RWPE1 (cell line): ENCODE data around the gene WNT9B.

Source experiments
- CTCF ChIA-PET: fragments of 350-600 bp; sonication (Branson Sonifier 250); formaldehyde crosslinking; extraction: SDS; loops from one replicate; lab custom pipeline; 2021; lab: Yijun Ruan, JAX
- POLR2A ChIA-PET: fragments of 400-600 bp; formaldehyde crosslinking; extraction: SDS; loops from one replicate; lab custom pipeline; 2020; ENCODE audit warnings: antibody characterized with exemption; ENCODE audit not compliant: low non-redundant PET; lab: Yijun Ruan, JAX
- DNase-seq: peaks from one replicate; pipeline ENCODE4 v3.0.0; 2012; ENCODE audit warnings: low spot score
- H3K27ac ChIP-seq: fragments of 450-650 bp; 2 replicates; pipeline ENCODE4 v1.5.1; 2017
- TF ChIP-seq, protein P1 (sequence below): fragments of 450-650 bp; conservative IDR thresholded peaks from 2 replicates; pipeline ENCODE4 v1.5.1; 2017; ENCODE audit warnings: low read depth, mild to moderate bottlenecking

The WNT9B gene, protein sequence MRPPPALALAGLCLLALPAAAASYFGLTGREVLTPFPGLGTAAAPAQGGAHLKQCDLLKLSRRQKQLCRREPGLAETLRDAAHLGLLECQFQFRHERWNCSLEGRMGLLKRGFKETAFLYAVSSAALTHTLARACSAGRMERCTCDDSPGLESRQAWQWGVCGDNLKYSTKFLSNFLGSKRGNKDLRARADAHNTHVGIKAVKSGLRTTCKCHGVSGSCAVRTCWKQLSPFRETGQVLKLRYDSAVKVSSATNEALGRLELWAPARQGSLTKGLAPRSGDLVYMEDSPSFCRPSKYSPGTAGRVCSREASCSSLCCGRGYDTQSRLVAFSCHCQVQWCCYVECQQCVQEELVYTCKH

DNA sequence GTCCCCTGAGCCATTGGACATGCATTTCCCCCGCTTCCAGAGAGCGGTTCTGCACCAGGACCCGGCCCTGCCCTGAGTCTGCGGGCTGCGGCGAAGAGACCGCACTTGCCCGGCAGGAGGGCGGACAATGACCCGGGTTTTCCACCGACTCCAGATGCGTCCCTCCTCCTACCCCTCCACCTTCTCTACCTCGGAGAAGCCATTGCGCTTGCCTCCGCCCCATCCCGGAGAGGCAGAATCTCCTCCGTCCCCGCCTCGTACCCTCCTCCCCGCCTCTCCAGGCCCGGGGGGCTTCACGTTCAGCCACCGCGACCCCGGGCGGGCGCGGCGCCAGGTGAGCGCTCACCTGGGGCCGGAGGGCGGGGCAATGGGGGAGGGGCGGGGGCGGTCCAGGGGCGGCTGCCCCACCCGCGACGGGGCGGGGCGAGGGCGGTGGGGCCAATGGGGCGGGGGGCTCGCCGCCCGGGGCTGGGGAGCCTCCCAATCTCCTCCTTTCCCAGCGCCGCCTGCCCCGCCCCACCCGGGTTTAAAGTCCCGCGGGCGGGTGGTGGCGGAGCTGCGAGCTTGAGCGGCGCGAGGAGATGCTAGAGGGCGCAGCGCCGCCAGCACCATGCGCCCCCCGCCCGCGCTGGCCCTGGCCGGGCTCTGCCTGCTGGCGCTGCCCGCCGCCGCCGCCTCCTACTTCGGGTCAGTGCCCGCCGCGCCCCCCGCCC lies at the start of gene WNT9B:
Gene WNT9B, plus strand, starts transcription at position 555 of the 713 bp plus-strand sequence. Its CDS starts 56 bp downstream, at position 611.
- peak; percentile 45 for DNase-seq
- TF ChIP-seq, protein P1, sequence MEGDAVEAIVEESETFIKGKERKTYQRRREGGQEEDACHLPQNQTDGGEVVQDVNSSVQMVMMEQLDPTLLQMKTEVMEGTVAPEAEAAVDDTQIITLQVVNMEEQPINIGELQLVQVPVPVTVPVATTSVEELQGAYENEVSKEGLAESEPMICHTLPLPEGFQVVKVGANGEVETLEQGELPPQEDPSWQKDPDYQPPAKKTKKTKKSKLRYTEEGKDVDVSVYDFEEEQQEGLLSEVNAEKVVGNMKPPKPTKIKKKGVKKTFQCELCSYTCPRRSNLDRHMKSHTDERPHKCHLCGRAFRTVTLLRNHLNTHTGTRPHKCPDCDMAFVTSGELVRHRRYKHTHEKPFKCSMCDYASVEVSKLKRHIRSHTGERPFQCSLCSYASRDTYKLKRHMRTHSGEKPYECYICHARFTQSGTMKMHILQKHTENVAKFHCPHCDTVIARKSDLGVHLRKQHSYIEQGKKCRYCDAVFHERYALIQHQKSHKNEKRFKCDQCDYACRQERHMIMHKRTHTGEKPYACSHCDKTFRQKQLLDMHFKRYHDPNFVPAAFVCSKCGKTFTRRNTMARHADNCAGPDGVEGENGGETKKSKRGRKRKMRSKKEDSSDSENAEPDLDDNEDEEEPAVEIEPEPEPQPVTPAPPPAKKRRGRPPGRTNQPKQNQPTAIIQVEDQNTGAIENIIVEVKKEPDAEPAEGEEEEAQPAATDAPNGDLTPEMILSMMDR = peak; percentile 17; the same call in 1 of the 2 replicates
- no peak within 1 kb of the TSS for H3K27ac ChIP-seq
- ChIA-PET CTCF (no interaction called here), POLR2A (no interaction called here)

DNA sequence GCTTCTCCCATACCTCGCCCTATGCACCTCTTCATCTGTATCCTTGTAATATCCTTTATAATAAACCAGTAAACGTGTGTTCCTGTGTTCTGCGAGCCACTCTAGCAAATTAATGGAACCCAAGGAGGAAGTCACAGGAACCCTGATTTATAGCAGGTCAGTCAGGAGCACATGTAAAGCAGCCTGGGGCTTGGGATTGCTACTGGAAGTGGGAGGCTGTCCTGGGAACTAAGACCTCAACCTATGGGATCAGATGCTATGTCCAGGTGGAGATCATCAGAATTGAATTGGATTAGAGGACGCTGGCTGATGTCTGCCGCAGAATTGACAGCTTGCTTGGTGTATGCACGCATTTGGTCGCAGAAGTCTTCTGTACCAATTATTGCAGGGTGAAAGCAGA lies 48.6 kb upstream of the WNT9B start:
- CTCF ChIA-PET = interaction anchor here (0.6 kb wide), 1 partner anchor 777 kb away, joined by 4 read pairs; no protein-coding TSS in a partner anchor
- POLR2A ChIA-PET = no interaction called here
- no peak for DNase-seq
- TF ChIP-seq, protein P1 = no peak
- no peak overlapping the region for H3K27ac ChIP-seq

DNA sequence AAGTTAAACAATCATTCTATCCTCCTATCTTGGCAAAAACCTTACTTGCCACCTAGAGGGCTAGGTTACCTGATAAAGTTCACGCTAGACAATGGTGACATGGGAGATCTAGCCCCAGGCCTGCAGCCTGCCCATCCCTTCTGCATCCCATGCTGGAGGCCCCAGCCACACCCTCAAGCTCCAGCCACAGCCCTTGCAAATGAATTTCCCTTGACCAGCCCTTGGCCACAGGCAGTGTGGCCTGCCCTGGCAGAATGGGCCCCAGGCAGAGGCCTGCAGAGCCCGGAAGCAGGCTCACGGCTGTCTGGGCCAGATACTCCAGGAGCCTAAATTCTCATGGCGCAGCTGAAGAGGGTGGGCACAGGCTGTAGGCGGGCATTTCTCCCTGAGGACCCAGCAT lies 47.8 kb upstream of the WNT9B start:
- DNase-seq = no peak
- ChIA-PET CTCF (interaction anchor here (0.7 kb wide), 1 partner anchor 73 kb away, joined by 4 read pairs; no protein-coding TSS in a partner anchor), POLR2A (no interaction called here)
- TF ChIP-seq, protein P1 = no peak
- no peak overlapping the region for H3K27ac ChIP-seq

DNA sequence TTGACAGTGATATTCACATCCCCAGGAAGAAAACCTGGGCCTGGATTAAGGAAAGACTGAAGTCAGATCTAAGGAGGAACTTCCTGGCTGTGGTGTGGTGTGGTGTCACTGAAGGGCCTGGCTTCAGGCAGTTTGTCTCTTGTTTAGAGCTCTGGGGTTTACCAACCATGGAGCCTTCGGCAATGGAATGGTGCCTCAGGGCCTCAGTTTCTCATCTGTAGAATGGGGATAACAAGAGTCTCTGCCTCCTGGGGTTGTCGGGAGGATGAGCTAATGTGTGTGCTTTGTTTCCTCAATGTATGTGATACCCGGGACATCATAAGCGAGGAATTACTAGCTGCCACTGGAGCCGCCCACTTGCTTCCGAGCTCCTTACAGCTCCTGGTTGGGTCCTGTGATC lies 45.6 kb upstream of the WNT9B start:
- H3K27ac ChIP-seq = no peak overlapping the region
- POLR2A ChIA-PET = no interaction called here
- CTCF ChIA-PET = no interaction called here
- DNase-seq = no peak
- TF ChIP-seq, protein P1 = no peak

DNA sequence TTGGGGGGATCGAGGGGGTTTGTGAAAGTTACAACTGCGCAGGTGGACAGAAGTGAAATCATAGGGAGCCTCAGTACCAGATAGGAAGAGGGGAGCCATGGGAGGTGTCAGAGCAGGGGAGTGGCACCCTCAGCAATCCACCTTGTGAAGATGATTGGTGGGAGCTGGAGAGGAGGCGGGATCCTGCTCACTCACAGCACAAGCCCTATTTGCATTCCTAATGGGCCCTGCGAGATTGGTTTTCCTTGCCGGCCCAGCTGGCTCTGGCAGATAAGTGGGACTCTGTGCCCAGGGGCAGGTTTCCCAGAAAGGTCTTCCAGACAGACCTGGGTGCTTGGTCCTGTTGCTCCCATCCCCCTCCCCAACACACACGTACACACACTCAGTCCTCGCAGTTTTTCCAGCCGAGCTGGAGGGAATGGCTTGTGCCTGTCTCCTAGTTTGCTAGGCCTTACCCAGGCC lies 42.2 kb upstream of the WNT9B start:
- no peak for DNase-seq
- POLR2A ChIA-PET = no interaction called here
- CTCF ChIA-PET = no interaction called here
- no peak overlapping the region for H3K27ac ChIP-seq
- TF ChIP-seq, protein P1 = no peak

DNA sequence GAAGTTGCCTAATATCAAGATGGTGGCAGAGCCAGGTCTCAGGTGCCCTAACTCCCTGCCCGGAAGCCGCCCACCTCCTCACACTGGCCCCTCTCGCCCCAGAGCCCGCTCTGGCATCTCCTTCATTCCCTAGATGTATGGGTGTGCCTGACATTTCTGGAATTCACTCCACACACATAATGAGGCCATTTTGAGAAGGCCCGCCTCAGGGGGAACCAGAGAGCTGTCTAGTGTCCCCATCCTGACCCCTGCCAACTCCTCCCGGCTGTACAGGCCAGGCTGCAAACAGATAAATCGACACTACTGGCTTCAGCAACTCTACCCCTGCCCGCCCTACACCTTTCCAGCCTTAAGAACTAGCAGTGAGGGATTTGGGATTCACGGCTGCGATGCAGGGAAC lies 40.5 kb upstream of the WNT9B start:
- TF ChIP-seq, protein P1 = no peak
- no peak overlapping the region for H3K27ac ChIP-seq
- ChIA-PET POLR2A (no interaction called here), CTCF (no interaction called here)
- DNase-seq = no peak
